T-helper 2 cell treated with Interferon-gamma antibody and Interleukin-4, amounts not matched to agents 100 ng/mL and 5 ng/mL, for 36 hours (primary cell): Measurements from ENCODE around the gene TP53BP2. TPM values are rescaled to one million over a fixed set of nuclear protein-coding genes. Genes with fewer than 3 reads are reported as not detected.

Experiments
- intact Hi-C: fragments of 100-400 bp; cut with micrococcal nuclease; formaldehyde crosslinking; loops from one replicate; pipeline ENCODE4 v1.15.1; 2023
- total RNA-seq: library from RNA; stranded (reverse); gene quantifications from 2 replicates; pipeline ENCODE4 v1.2.3, GENCODE V29; 2022

The TP53BP2 gene
- total RNA-seq, 1 donor from 2014 or later, result 27.6 TPM

DNA sequence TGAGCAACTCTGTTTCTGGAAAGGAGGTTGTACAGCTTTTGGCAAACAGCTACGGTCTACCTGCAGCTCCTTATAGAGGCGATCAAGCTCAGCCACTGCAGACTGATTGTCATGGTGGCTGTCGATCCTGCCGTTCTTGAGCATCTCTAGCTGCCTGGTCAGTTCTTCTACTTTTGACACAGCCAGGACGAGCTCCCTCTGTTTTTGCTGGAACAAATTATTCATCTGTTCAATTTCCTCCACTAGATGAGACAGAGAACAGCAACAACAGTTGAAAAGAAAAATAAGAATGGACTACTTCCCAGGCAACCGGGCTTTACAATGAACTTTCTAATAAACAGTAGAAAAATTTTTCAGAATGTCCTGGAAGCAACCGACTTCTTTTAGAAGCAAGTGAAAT lies 42.5 kb downstream of the TP53BP2 start:
- intact Hi-C loops, result no loop called here

DNA sequence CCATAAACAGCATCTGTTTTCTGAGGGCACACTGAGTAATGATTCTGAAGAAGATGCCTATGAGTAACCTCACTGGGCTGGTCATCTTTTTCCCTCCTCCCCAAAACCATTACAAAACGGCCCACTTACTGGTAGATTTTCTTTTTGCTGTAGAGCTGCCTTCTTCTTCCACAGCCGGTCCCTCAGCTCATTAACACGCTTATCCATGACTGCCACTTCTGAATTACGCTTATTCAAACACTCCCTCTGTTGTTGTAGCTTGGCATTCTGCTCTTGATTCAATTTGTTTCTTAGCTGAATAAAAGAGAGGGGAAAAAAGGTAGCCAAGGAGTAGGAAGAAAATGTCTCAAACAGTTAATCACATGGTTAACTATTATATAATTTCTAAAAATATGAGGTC lies 43.1 kb downstream of the TP53BP2 start:
- intact Hi-C loops, result no loop called here

DNA sequence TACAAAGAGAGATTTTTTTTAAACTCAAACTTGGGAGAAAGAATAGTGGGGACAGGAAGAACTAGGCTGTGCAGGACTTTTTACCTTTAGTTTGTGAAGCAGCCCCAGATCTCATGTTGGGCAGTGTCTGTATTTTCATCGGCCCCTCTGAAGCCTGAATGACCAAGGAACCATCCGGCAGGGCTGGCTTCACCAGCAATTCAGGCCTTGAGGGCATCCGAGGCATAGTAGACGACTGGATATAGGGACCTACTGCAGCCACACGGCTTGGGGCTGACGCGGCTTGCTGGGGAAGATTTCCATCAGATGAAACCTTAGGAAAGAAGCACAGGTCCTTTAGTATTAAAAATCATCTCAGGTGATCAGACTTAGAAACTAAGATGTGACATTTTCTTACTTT lies 43.7 kb downstream of the TP53BP2 start:
- intact Hi-C loops, result no loop called here

DNA sequence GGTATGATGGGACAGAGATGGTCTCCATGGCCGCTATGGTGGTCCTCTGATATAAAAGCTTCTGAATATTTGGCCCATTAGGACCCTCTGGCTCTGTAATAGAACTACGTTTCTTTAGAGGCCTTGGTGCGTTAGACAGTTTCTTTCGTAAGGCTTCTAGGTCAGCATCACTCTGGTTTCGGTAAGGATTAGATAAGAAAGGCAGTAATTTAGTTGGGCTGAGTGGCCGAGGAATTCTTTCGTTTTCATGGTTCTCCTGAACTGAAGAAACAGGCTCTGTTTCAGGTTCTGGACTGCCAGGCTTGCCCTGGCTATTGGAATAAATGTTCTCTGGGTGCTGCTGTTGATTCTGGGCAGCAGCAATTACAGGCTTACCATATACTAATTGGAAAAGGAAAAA lies 49.5 kb downstream of the TP53BP2 start:
- intact Hi-C loops, result no loop called here

DNA sequence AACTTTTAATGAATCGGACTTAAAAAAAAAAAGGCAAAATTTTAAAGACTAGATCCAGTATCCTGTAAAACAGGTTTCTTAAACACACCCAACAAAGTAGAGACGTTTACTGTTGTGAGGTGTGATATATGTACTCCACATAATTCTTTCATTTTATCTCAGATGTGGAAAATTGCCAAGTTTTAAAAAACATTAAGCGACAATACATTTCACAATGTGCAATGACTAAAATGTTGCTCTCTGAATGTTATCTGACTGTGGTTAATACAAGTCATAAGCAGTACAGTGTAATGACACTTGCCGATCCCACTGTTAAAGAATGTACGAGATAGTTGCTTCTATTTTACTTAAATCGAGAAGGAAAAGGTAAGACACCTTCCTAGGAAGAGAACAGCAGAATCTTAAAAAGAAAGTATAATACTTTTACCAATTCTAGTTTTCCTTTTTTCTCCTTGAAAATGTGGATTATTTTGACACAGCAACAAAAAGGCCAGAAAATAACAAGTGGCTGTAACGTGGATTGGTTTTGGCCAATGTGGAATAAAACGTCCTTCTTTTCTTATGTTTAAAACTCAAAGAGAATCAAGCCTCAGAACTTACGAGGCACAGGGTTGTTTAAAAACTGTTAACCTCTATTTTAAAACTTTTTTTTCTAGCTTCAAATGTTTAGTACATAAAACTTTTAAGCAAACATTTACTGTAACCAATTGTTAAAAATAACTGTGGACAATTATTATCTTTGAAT lies 51.4 kb downstream of the TP53BP2 start:
- intact Hi-C loops, result no loop called here

DNA sequence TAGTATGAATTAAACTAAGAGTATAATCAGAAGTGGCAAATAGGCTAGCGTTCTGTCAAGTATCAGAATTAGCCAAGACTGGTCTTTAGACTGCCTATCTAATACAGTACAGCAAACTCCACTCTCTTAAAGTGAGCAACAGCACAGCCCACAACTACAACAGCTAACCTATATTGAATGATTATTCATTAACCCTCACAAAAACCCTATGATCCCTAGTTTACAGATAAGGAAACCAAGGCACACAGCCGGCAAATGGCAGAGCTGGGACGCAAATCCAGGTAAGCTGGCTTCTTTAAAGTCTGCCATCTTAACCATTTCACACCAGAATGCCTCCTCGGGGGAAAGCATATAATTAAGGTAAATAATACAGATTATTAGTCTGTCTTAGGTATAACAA lies 52.0 kb downstream of the TP53BP2 start:
- intact Hi-C loops, result no loop called here

DNA sequence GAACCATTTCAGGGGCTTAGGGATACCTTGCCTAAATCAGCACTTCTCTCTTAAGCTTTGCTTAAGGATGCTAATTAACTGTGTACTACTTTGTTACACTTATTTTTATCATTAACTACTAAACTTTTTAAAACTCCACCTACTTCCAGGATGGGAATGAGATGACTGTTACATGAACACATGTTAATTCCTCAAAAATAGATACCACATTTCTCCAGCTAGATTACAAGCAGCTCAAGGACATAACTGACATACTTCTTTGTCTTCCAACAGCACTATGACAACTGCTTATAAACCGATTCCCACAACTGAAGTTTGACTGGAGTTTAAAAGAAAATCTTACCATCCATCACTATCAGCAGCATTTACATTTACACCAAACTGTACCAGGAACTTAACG lies 53.7 kb downstream of the TP53BP2 start:
- intact Hi-C loops, result no loop called here

DNA sequence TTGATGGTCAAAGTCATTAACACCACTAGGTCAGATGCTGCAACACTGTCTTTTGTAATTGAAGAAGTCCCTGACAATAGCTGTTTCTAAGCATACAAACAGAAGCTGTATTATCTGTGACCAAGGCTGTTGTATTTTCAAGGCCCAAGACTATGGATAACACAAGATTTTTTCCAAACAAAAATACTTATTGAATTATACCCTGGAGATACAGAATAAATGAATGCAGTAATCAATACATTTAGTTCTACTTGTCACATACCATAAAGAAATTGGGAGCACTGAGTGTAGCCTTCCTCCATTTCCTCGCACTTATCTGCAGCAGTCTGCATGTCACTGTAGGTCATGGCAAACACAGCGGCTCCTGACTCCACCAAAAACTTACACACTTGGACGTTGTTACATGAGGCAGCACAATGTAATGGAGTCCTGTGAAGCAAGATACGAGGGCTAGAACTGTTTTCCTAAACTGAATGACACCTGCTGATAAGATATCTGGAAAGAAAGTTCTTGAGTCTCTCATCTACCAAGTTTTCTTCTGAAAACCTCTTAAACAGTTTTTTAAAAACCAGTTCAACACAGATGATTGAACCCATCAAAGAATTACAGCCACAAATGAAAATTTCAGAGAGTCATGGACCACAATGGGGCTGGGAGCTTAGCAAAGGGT lies 56.9 kb downstream of the TP53BP2 start:
- intact Hi-C loops, result no loop called here

DNA sequence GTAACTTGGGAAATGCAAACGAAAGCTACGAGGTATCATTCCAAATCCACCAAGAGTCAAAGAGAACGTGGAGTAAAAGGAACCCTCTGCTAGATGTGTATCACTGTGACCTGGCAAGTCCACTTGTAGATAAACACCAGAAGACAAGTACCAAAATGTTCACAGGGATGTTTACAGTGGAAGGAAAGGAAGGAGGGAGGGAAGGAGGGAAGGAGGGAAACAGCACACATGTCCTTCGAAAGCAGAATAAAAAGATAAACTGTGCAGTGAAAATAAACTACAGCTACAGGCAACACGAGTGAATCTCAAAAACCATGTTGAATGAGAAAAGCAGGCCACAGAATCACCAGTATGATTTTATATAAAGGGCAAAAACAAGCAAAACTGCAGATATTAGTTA lies 59.9 kb downstream of the TP53BP2 start:
- intact Hi-C loops, result no loop called here

DNA sequence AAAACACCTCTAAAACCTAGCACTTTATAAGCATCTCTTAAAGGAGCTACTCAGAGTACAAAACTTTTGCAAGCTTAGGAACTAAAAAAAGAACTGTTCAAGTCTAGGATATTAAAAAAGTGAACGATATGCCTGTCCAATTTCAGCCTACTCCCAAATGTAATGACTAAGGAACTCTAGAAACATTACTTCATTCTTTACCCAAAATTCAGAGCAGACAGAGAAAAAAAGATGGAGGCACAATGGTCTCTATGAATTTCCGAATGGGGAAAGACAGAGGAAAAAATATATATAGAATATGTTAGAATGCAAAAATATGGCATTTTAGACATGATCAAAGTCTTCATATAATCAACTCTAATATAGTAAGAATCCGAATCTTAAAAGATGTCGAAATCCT lies 61.2 kb downstream of the TP53BP2 start:
- intact Hi-C loops, result no loop called here

DNA sequence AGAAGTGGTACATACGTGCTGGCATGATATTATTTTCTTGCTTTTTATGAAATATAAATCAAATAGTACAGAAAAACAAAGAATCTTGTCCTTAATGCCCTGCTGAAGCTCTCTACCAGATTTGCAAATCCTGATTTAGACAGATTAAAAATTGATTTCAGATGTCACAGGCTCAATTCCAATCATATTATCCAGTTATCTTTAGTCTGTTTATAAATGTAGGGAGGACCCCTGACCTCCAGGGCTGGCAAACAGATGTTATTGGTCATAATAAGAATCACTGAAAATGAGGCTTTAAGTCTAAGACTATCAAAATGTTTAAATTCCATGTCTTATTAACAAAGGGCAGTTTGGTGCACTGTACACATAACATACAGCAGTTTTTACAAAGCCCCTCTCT lies 62.1 kb downstream of the TP53BP2 start:
- intact Hi-C loops, result no loop called here

DNA sequence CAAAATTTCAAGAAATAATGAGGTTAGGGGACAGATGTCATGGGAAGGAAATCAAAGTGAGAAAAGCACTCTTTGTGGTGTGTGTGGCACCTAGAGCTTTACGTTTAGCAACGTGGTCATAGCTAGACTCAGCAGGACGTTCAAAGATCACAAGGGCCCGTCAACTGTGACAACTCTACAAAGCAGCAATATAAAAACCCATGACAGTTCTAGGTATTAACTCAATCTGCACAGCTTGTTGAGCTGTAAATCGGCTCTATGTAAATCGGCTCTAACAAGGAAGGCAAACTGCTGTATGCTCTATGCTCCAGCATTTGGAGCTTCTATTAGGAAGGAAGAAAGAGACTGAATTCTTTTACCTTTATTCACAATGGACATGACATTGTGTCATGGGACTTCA lies 64.8 kb downstream of the TP53BP2 start:
- intact Hi-C loops, result no loop called here

DNA sequence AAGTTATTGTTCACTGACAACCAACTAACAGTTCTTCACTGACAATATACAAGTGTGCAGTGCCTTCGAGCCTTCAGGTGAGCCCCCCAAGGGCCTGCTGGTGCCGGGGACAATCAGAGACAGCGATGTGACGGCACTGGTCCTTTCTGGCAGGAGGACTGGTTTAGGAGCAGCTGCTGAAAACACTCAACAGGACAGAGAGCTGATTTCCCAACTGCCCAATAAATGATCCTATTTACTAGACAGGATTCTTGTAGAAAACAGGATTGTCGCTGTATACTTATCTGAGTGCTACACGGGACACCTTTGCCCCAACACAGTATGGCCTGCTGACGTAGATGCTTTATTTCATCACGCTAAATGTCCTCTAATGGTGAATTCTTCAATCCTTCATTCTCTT lies 65.4 kb downstream of the TP53BP2 start:
- intact Hi-C loops, result no loop called here

DNA sequence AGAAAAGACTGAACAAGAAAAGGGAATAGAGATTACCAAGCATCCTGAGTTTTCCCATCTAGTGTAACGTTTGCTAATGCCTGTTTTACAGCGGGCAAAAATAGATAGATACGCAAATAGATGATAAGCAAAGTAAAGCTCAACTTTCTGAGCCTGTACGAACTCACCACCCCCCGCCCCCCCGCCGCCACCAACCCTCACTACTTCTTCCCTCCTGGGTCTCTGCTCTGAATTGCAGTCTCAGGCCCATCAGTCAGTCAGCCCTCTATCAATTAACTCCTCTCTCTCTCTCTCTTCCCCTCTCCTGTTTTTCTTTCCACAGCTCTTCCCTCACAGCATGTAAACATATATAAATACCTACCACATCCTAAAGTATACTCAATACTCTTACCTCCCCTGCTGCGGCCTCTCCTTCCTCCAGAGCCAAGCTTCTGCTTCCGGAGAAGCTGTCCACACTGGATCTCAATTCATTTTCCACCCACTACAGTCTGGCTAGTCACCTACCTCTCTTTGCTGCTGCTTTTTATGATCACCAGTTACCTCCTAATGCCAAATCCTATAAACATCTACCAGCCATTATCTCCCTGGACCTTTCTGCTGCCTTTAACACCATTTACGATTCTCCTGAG lies 68.8 kb downstream of the TP53BP2 start:
- intact Hi-C loops, result no loop called here

DNA sequence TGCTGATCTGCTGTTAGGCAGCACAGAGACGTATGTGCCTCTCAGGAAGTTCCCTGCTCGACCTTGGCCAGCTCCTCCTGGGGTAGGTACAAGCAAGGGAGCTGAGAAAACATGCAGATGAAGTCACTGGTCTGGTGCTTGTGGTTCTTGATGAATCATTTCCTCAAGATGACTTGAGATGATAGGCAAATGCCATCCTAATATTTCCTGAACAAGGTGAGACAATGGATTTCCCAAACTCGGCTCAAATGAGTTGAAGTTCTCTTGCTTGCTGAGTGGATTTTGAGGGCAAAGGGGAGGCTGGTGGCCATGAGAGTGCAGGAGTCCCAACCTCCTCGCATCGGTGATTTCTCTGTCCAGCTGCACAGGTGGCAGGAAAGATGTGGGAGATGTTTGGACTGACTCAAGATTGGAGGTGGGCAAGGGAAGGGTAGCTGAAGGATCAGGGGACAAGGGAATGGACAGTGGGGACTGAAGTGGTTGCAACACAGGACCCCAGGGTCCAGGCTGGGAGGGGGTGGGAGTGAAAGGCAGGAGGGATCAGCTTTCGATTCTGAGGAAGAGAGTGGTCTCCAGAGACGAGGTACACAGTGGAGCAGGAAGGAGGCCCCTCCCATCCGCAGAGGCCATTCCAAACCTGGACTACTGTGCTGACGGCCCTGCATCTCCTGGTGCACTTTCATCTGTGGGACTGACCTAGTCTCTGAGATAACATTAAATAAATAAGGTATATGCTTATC lies 69.5 kb downstream of the TP53BP2 start:
- intact Hi-C loops, result no loop called here

DNA sequence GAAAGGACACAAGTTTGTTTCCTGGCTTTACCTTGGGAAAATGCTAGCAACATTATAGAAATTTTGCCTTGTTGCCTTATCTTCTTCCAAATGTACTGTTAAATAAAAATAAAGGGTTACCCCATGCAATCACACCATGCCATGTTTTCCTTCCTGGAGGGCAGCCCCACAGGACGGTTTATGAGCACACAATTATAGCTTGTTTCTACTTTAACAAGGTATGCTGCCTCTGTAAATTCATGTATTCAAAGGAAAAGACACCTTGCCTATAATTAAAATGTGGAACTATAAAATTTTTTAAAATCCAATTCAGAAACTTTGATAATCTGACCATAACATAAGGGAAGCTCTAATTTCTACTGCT lies 70.1 kb downstream of the TP53BP2 start:
- intact Hi-C loops, result no loop called here

DNA sequence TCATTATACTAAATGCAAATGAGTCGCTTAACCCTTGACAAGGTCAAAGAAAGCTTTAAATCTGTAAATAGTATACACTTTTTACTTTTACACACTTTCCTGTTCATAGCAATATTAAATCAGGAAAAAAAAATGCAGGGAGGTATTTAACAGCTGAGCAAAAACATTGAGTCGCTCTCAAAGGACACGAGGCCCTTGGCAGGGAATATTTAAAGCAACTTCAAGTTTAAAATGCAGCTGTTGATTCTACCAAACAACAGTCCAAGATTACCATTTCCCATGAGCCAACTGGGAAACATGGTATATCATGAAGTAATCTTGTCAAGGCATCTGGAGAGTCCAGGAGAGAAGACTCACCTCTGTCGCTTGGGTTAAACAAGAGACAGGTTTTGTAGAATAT lies 70.7 kb downstream of the TP53BP2 start:
- intact Hi-C loops, result no loop called here

DNA sequence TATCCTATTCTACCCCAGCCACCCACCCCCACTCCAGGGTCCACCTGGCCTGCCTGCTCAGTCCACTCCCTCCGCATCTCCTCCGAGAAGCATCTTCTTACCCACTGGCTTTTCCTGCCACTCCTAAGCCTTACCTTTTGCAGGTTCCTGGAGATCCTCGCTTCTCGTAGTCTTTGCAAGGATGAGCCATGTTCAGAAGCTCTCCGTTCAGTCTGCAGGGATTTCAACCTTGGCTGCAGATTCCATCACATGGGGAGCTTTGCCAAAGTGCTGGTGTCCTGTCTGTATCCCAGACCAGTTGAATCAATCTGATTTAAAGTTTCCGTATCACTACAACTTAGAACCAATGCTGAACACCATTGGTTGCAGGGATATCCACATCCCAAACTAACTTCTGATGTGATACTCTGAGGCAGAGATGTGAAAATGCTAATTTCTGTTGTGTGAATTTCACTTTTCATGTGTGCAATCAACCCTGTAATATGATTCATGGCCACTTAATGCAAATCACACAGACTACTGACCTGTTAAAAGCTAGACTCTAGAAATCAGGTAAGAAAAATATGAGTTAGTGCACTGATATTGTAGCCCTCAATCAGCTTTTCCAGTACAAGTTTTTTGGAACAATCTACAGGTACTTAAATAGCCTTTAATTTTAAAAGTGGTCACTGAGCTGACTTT lies 71.5 kb downstream of the TP53BP2 start:
- intact Hi-C loops, result no loop called here

DNA sequence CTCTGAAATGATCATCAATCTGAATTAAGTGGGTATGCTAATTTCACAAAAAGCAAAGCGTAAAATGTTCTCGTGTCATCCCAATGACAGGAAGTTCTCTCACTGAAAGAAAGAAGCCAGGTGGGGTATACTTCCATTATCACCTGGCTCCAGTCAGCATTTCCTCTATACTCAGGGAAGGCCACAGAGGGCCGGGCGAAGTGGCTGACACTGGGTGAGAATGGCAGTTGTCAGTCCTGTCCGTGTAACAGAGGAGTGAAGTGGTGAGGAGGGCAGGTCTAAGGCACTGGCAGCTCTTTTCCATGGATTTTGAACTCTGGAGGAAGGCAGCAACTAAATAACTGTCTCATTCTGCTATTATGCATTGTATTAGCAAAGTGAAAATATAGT lies 73.0 kb downstream of the TP53BP2 start:
- intact Hi-C loops, result no loop called here

DNA sequence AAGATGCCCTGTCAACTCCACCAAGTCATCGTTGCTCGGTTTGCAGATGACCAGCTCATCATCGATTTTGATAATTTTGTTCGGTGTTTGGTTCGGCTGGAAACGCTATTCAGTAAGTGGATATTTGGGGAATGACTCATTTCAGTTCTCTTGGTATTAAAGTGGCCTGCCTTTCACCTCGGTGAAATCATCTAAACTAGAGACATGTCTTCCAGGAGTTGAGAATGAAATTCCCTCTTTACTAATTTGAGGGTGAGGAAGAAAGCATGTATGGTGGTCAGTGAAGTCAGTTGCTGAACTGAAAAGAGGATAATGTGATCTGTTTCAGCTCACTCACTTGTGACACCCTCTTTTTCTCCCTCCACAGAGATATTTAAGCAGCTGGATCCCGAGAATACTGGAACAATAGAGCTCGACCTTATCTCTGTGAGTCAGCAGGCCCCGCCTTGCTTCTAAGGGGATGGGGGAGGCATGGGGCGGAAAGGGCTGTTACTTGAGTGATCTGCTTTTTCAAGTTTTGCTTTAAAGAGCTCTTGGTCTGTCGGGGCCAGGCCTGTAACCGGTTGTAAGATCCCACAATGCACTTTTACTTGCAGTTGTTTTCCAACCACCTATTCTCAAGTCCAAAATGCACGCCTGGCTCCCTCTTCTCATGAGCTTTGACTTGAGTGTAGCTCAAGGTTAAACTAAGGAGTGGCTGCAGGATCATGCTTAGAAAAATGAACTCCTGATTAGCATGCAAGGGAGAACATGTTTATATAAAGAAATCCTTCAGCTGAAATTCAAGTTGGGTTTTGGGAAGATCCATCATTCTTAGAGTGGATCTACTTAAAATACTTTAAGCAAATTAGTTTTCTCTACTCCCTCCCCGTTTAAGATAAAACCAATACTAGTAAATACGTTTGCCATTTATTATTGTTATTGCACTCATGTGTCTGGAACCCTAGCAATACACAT lies 73.7 kb downstream of the TP53BP2 start:
- intact Hi-C loops, result no loop called here

DNA sequence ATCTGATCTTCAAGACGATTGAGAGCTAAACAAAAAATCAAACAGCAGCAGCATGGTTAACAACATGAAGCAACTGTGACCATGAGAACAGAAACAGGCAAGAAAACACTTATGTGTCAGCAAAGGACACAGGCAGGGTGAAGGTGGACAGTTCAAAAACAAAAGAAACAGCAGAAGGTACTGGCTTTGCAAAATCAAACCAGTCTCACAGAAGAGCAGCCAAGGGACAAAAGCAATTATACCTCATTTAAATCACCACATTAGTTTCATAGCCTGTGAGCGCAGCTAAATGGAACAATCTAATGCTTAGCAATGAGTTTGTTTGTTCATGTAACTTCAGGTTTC lies 74.3 kb downstream of the TP53BP2 start:
- intact Hi-C loops, result no loop called here
